T-helper 2 cell treated with Interferon-gamma antibody and Interleukin-4, amounts not matched to agents 5 μg/mL and 100 μg/mL, for 36 hours (primary cell): ENCODE data around the gene DNAJB13.

Source experiments
- DNase-seq: peaks from one replicate; pipeline ENCODE4 v3.0.0; 2021; ENCODE audit warnings: low spot score
- H3K27ac Mint-ChIP-seq: one replicate; pipeline ENCODE4 v1.8.0; 2021; ENCODE audit warnings: mild to moderate bottlenecking, mixed read lengths
- H3K27me3 Mint-ChIP-seq: one replicate; pipeline ENCODE4 v1.8.0; 2021; ENCODE audit warnings: low read depth, mixed read lengths
- H3K36me3 Mint-ChIP-seq: one replicate; pipeline ENCODE4 v1.8.0; 2021; ENCODE audit warnings: low read depth, mixed read lengths
- H3K4me1 Mint-ChIP-seq: one replicate; pipeline ENCODE4 v1.8.0; 2021; ENCODE audit warnings: low read depth, mixed read lengths
- H3K4me3 Mint-ChIP-seq: one replicate; pipeline ENCODE4 v1.8.0; 2022; ENCODE audit warnings: mild to moderate bottlenecking, moderate library complexity, mixed read lengths
- H3K9me3 Mint-ChIP-seq: one replicate; pipeline ENCODE4 v1.8.0; 2021; ENCODE audit warnings: mixed read lengths

The DNAJB13 gene

DNA sequence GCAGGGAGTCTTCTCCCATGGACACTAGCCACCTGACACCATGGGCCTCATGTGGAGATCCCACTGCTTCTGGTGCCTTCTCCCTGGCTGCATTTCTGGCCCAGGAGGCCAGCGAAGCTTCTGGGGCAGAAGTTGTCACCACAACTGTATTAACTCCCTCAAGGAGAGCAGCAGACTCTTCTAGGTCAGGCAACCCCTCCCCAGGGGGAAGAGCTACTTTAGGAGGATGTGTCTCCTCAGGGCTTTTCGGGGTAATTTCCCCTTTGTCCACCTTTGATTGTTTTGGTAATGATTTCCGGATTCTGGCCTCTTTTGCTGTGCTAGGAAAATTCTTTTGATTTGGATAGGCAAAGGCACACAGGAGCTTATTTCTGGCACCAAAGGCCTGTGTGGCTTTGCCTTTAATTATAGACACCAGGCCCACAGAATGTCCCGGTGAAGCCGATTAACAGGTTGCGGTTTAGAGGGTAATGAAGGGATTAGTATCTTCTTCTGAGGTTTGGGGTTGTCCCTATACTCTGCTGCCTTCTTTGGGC, 40.7 kb downstream of the DNAJB13 start:
- DNase-seq, result no peak
- peaks cover 23% of the 10 kb centered on the region for H3K4me1 Mint-ChIP-seq
- H3K4me3 Mint-ChIP-seq, result no peak overlapping the region
- H3K27ac Mint-ChIP-seq, result no peak overlapping the region
- no peaks in the 10 kb centered on the region for H3K36me3 Mint-ChIP-seq
- H3K9me3 Mint-ChIP-seq, result no peaks in the 10 kb centered on the region
- H3K27me3 Mint-ChIP-seq, result no peaks in the 10 kb centered on the region

DNA sequence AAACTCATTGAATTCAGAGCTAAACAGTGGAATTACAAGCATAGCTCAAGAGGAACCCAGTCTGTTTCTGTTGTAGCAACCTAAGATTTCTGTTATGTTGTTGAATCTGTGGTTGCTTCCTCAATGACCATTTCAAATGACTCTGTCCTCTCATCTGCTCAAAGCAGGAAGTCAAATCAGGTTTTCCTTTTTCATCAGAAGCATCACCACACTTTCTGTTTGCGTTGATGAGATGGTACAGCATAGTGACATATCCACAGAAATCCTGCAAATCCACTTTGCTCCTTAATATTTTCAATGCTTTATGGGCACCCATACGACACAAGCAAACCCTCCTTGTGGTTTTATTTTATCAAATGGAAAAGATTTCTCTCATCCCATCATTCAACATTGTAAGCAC, 44.4 kb downstream of the DNAJB13 start:
- Mint-ChIP-seq H3K9me3 (no peaks in the 10 kb centered on the region), H3K27ac (peak overlapping the region; percentile 98), H3K4me1 (peaks cover 40% of the 10 kb centered on the region), H3K36me3 (peaks cover 5% of the 10 kb centered on the region), H3K27me3 (no peaks in the 10 kb centered on the region), H3K4me3 (peak overlapping the region; percentile 66)
- no peak for DNase-seq

DNA sequence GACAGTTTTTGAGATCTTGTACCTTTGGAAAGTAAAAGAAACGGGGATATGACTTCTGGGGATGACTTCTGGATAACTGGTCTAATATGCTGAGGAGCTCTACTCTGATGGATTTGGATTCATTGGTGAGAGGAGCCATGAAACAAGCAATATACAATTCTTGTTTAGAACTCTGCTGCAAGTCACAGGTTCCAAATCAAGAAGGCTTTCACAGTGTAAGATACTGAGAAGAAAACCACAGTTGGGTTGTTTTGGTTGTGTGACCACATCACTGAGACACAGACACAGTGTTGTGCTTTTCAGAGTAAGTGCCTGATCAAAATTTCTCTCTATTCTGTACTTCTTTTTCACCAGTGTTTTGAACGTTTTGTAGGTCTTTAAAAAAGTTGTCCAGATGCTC, 44.9 kb downstream of the DNAJB13 start:
- H3K27me3 Mint-ChIP-seq, result no peaks in the 10 kb centered on the region
- peaks cover 7% of the 10 kb centered on the region for H3K36me3 Mint-ChIP-seq
- peak overlapping the region; percentile 98 for H3K27ac Mint-ChIP-seq
- H3K4me1 Mint-ChIP-seq, result peaks cover 40% of the 10 kb centered on the region
- peak overlapping the region; percentile 66 for H3K4me3 Mint-ChIP-seq
- peak; percentile 53 for DNase-seq
- no peaks in the 10 kb centered on the region for H3K9me3 Mint-ChIP-seq

DNA sequence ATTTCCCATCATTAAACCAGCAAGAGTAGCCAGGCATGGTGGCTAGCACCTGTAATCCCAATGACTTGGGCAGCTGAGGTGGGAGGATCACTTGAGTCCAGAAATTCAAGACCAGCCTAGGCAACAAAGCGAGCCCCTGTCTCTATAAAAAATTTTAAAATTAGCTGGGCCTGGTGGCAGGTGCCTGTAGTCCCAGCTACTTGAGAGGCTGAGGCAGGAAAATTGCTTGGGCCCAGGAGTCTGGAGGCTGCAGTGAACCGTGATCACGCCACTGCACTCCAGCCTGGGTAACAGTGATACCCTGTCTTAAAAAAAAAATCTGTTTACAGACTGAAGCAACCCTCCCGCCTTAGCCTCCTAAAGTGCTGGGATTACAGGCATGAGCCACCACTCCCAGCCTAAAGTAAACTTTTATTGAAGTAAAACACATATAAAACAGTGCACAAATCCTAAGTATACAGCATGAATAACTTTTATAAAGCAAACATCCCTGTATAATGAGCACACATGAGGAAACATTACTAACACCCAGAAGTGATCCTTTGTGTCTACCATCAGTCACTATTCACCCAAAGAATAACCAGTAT, 45.4 kb downstream of the DNAJB13 start:
- H3K36me3 Mint-ChIP-seq, result peaks cover 12% of the 10 kb centered on the region
- H3K9me3 Mint-ChIP-seq, result no peaks in the 10 kb centered on the region
- peaks cover 40% of the 10 kb centered on the region for H3K4me1 Mint-ChIP-seq
- H3K4me3 Mint-ChIP-seq, result peak overlapping the region; percentile 66
- peak overlapping the region; percentile 98 for H3K27ac Mint-ChIP-seq
- H3K27me3 Mint-ChIP-seq, result no peaks in the 10 kb centered on the region
- DNase-seq, result no peak

DNA sequence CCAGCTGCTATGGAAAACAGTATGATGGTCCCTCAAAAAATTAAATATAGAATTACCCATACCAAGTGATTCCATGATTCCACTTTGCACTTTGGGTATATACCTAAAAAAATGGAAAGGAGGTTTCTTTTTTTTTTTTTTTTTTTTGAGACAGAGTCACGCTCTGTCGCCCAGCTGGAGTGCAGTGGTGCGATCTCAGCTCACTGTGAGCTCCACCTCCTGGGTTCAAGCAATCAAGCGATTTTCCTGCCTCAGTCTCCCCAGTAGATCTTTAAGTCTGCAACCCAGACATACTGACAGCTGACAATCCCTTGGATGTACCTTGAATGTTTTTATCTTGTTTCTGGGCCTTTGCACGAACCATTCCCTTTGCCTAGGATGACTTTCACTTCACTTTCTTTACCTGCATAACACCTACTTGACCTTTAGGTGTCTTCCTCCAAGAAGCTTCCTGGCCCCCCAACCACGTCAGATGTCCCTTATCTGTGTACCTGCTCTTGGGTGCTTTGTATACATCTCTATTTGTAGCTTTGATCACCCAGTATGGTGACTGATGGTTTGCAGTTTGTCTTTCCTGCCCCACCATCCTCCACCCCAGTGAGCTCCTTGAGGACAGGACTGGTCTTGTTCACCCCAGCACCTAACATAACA, 46.4 kb downstream of the DNAJB13 start:
- H3K27ac Mint-ChIP-seq, result peak overlapping the region; percentile 35
- H3K4me3 Mint-ChIP-seq, result no peak overlapping the region
- H3K4me1 Mint-ChIP-seq, result peaks cover 41% of the 10 kb centered on the region
- peaks cover 18% of the 10 kb centered on the region for H3K36me3 Mint-ChIP-seq
- DNase-seq, result no peak
- H3K27me3 Mint-ChIP-seq, result no peaks in the 10 kb centered on the region
- H3K9me3 Mint-ChIP-seq, result no peaks in the 10 kb centered on the region

DNA sequence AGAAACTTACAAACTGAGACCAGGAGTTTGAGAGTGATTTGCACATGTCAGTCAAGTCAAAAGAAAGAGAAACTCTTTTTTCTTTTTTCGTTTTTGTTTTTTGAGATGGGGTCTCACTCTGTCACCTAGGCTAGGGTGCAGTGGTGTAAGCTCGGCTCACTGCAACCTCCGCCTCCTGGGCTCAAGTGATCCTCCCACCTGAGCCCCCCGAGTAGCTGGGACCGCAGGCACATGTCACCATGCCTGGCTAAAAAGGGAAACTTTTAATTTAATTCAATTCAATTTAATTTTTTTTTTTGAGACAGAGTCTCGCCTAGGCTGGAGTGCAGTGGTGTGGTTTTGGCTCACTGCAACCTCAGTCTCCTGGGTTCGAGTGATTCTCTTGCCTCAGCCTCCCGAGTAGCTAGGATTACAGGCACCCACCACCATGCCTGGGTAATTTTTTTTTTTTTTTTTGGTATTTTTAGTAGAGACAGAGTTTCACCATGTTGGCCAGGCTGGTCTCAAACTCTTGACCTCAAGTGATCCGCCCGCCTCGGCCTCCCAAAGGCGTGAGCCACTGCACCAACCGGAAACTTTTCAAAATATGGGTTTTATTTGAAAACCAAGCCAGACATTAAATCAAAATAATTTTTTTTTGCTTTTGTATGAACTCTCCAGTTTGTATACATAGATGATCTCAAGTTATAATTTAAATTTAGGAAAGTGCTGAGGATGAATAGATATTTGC, 48.2 kb downstream of the DNAJB13 start:
- Mint-ChIP-seq H3K4me3 (no peak overlapping the region), H3K27me3 (no peaks in the 10 kb centered on the region), H3K36me3 (peaks cover 34% of the 10 kb centered on the region), H3K27ac (no peak overlapping the region), H3K4me1 (peaks cover 48% of the 10 kb centered on the region), H3K9me3 (no peaks in the 10 kb centered on the region)
- no peak for DNase-seq

DNA sequence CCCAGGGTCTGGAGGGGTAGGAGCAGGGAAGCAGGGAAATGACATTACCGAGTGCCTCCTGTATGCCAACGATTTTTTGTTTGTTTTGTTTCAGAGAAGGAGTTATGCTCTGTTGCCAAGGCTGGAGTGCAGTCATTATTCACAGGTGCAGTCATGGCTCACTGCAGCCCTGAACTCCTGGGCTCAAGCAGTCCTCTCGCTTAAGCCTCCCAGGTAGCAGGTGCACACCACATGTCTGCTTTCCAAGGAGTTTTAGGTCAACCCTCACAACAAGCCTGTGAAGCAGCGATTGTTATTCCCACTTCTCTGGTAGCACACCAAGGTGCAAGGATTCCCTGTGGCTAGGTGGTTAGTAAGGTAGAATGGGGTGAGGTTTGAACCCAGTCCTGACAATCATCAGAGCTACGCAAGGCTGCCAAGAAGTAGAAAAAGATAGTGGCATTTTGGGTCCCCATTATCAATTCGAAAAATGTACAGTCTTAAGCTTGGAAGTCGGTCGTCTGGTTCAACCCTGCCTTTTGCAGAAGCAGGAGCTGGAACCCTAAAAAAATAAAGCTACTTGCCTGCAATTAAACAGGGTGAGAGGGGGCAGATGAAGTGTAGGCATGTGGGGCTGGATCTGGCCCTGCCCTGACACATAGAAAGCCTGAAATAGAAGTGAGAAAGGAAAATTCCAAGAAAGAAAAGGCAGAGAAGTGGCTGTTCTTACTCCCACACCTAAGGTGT, 48.9 kb downstream of the DNAJB13 start:
- Mint-ChIP-seq H3K27ac (no peak overlapping the region), H3K4me1 (peaks cover 51% of the 10 kb centered on the region), H3K27me3 (no peaks in the 10 kb centered on the region), H3K9me3 (no peaks in the 10 kb centered on the region), H3K4me3 (no peak overlapping the region), H3K36me3 (peaks cover 34% of the 10 kb centered on the region)
- no peak for DNase-seq

DNA sequence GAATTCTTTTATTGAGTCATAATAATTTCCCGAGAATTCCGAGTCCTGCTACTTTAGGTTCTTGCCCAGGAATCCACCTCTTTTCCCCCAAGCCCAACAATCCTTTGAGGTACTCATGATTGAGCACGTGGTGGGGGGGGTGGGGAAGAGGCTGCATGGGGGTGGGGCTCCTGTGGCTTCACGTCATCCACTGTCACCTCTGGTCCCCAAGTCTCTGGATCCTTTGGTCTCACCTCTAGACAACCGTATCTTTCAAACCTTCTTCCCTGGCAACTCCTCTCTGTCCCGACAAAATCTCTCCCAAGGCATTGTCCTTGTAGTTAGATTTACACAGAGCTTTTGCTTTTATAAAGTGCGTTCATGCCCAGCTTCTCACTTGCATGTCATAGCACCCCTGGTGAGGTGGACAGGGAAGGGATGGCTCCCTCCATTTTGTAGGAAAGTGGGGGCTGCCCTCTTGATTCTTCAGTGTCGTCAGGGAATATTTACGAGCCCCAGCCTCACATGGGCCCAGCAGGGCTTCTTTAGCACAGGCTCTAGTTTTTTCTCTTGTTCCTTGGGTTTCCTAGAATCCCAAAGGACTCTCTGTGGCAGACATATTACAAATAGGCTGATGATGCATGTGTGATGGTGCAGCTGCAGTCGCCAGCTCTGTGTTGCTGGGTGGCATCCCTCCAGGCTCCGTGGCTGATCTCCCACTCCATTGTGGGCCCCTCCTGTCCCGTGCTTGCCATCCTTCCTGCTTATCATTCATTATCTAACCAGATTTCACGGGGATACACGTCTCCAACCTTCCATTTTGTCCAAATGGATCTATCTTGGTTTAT, 49.7 kb downstream of the DNAJB13 start:
- Mint-ChIP-seq H3K4me1 (peaks cover 51% of the 10 kb centered on the region), H3K4me3 (no peak overlapping the region), H3K27ac (no peak overlapping the region), H3K27me3 (no peaks in the 10 kb centered on the region), H3K9me3 (no peaks in the 10 kb centered on the region), H3K36me3 (peaks cover 39% of the 10 kb centered on the region)
- no peak for DNase-seq

DNA sequence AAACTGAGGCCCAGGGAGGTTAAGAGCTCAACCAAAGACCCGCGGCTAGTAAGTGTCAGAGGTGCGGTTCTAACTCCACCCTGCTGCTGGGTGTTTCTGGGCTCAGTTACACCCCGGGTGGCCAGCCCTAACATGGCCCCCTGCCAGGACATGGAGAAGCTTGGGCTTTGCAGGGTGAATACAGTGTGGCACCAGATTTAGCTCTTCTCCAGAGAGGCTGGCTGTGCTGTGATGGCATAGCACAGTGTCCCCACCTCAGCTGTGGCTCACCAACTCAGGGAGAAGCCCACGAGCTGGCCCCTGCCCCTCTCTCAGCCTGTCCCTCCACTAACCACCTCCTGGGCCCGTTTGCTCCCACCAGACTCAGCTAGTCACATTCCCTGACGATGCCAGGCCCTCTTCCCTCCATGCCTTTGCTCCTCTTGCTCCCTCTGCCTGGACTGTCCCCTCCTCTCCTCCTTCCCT, 51.0 kb downstream of the DNAJB13 start:
- H3K27me3 Mint-ChIP-seq, result no peaks in the 10 kb centered on the region
- H3K4me1 Mint-ChIP-seq, result peaks cover 50% of the 10 kb centered on the region
- no peak for DNase-seq
- H3K36me3 Mint-ChIP-seq, result peaks cover 39% of the 10 kb centered on the region
- peak overlapping the region; percentile 56 for H3K27ac Mint-ChIP-seq
- no peaks in the 10 kb centered on the region for H3K9me3 Mint-ChIP-seq
- no peak overlapping the region for H3K4me3 Mint-ChIP-seq

DNA sequence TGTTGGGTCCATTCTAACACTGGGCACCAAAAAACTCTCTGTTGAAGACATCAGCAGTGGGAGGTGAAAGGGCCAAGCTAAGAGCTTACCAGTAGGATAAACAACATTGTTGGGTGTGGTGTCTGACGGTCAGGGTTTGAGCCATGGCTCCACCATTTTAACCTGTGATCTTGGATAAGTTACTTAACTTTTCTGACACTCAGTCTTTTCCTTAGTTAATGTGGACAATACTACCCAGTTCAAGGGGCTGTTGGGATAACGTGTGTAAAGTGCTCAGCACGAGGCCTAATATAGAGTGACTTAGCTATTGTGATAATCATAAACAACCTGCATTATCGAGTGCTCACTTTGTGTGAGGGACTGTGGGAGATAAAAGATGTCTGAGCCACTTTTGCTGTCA, 52.0 kb downstream of the DNAJB13 start:
- DNase-seq, result no peak
- Mint-ChIP-seq H3K4me1 (peaks cover 48% of the 10 kb centered on the region), H3K27me3 (no peaks in the 10 kb centered on the region), H3K27ac (peak overlapping the region; percentile 37), H3K9me3 (no peaks in the 10 kb centered on the region), H3K4me3 (no peak overlapping the region), H3K36me3 (peaks cover 39% of the 10 kb centered on the region)

DNA sequence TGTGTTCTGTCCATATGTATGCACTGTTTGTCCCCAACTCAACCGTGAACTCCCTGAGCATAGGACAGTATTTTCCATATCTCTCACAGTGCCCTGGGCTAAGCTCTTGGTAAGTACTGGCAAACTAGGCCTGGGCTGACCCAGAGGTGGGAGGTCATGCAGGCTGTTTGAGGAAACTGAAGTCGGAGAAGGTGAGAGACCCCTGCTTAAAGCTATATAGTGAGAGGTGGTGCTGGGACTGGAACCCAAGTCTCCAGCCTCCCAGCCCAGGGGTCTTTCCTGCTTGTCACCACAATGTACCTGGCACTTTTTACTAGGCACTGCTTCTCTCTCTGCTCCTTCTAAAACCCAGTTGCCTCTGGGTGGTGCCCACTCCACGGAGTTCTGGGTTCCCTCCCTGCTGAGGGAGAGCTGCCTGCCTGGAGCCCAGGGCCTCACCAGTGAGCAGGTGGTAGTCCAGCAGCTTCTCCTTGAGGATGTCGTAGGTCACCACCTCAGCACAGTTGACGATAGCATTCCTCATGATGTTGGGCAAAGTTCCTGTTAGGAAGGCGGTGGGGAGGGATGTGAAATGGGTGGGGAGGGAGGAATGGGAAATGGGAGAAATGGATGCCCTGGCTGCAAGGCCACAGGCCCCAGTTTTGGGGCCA, 53.3 kb downstream of the DNAJB13 start:
- DNase-seq, result no peak
- Mint-ChIP-seq H3K9me3 (no peaks in the 10 kb centered on the region), H3K27ac (peak overlapping the region; percentile 70), H3K27me3 (no peaks in the 10 kb centered on the region), H3K4me1 (peaks cover 58% of the 10 kb centered on the region), H3K36me3 (peaks cover 39% of the 10 kb centered on the region), H3K4me3 (peak overlapping the region; percentile 79)

DNA sequence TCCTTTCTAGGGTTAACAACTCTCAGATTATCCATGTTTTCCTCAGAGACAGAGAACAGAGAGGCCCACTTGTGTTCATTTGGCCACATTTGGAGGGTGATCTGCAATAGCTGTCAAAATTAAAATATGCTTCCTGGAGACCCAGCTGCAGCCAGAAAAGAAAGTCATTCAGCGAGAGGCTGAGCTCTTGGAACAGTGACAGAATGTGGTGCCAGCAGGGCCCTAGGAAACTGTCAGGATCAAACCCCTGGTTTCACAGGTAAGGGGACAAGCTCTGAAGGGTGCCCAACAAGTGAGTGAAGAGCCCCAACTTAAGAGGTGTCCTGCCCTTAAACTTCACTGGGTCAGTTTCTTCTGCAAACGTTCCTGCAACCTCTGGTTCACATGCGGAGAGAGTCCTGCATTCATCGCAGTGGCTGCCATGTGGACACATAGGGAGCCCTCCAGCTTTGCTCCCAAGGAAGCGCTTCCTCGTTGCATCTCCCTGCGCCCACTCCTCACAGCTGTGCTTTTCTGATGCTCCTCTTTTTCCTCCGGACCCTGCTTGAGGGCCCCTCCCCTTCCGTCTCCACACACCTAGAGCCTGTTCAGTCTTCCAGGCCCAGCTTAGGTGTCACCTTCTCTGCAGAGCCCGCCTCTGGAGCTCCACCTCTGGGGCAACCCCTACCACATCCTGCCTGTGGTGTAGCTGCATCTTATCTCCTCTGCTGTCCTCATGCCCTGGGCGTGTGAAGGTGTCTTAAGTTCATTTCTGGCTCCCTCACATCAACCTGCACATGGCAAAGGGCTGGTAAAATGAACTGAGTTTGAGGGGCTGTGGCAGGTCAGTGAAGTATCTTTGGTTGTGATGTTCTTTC, 54.2 kb downstream of the DNAJB13 start:
- DNase-seq, result peak; percentile 83
- H3K9me3 Mint-ChIP-seq, result no peaks in the 10 kb centered on the region
- peaks cover 57% of the 10 kb centered on the region for H3K4me1 Mint-ChIP-seq
- no peaks in the 10 kb centered on the region for H3K27me3 Mint-ChIP-seq
- peak overlapping the region; percentile 79 for H3K4me3 Mint-ChIP-seq
- H3K36me3 Mint-ChIP-seq, result peaks cover 37% of the 10 kb centered on the region
- H3K27ac Mint-ChIP-seq, result peak overlapping the region; percentile 94
